ENCODE measurements around the gene CWC15. TPM values are rescaled to one million over a fixed set of nuclear protein-coding genes. Genes with fewer than 3 reads are reported as not detected.
A peak's percentile ranks its signal among the peaks of the same experiment; 100 is the strongest.

The CWC15 gene
- total RNA-seq, 1 experiment from 2014 or later = 58.9 TPM

- CTCF ChIA-PET = no interaction called here
- in situ Hi-C loops (cut with HindIII; ENCODE audit: low pct_unique_long_range_greater_than_20kb, low sequenced_read_pairs) (no loop called here), intact Hi-C loops (cut with micrococcal nuclease; ENCODE audit: unreplicated experiment) (no loop called here)
- no peak for DNase-seq (ENCODE audit: low read depth, low spot score)
- no peak for TF ChIP-seq REST (IDR thresholded peaks at IDR 0.05; ENCODE audit: insufficient read depth in 1 of 2, low read depth in 2 of 2, low read length in 1 of 2)
- no peak for TF ChIP-seq POLR2AphosphoS5 (IDR thresholded peaks at IDR 0.05; ENCODE audit: low read depth, low read length)
- no peak for TF ChIP-seq SIN3A (IDR thresholded peaks at IDR 0.05; ENCODE audit: borderline replicate concordance, insufficient read depth, low read depth, low read length)
- H3K36me3 ChIP-seq (ENCODE audit: control insufficient read depth, insufficient read depth, low read length) = no peaks in the 10 kb centered on the region
- no peak overlapping the region for H3K27ac ChIP-seq (ENCODE audit: low read length)
- no peak for ATAC-seq
- H3K9me3 ChIP-seq (ENCODE audit: control insufficient read depth, insufficient read depth, low read depth, low read length) = no peaks in the 10 kb centered on the region
- BruUV-seq (replicated peaks) = no TSS peak
- no peak overlapping the region for H3K4me3 ChIP-seq (ENCODE audit: low read depth in 2 of 2, low read length in 2 of 2)
- peaks cover 8% of the 10 kb centered on the region; the same call in 1 of the 2 replicates for H3K27me3 ChIP-seq (ENCODE audit: control insufficient read depth, insufficient read depth, low read length)
- no peaks in the 10 kb centered on the region for H3K4me1 ChIP-seq (ENCODE audit: control insufficient read depth, insufficient read depth, low read length)
- POLR2A ChIA-PET = no interaction called here
Observed at GRCh38 chr11:94934846-94935245, 38.5 kb downstream of the CWC15 start.

GRCh38 chr11:94934362-94934761 is 39.0 kb downstream of the CWC15 start:
- no peaks in the 10 kb centered on the region for H3K36me3 ChIP-seq (ENCODE audit: control insufficient read depth, insufficient read depth, low read length)
- ChIA-PET CTCF (no interaction called here), POLR2A (no interaction called here)
- no peaks in the 10 kb centered on the region for H3K4me1 ChIP-seq (ENCODE audit: control insufficient read depth, insufficient read depth, low read length)
- in situ Hi-C loops (cut with HindIII; ENCODE audit: low pct_unique_long_range_greater_than_20kb, low sequenced_read_pairs) (no loop called here), intact Hi-C loops (cut with micrococcal nuclease; ENCODE audit: unreplicated experiment) (no loop called here)
- no peak overlapping the region for H3K27ac ChIP-seq (ENCODE audit: low read length)
- 0 out of 2 replicates have a peak, but pooled peaks have one; percentile 30 for ATAC-seq
- no peaks in the 10 kb centered on the region for H3K9me3 ChIP-seq (ENCODE audit: control insufficient read depth, insufficient read depth, low read depth, low read length)
- peaks cover 3% of the 10 kb centered on the region; the same call in 1 of the 2 replicates for H3K27me3 ChIP-seq (ENCODE audit: control insufficient read depth, insufficient read depth, low read length)
- BruUV-seq (replicated peaks) = no TSS peak
- TF ChIP-seq CTCF (IDR thresholded peaks at IDR 0.05) (no peak), TCF7L2 (IDR thresholded peaks at IDR 0.05; ENCODE audit: low read depth, low read length) (no peak), SIN3A (IDR thresholded peaks at IDR 0.05; ENCODE audit: borderline replicate concordance, insufficient read depth, low read depth, low read length) (no peak), REST (IDR thresholded peaks at IDR 0.05; ENCODE audit: insufficient read depth in 1 of 2, low read depth in 2 of 2, low read length in 1 of 2) (no peak), POLR2AphosphoS5 (IDR thresholded peaks at IDR 0.05; ENCODE audit: low read depth, low read length) (no peak)
- no peak overlapping the region for H3K4me3 ChIP-seq (ENCODE audit: low read depth in 2 of 2, low read length in 2 of 2)
- no peak for DNase-seq (ENCODE audit: low read depth, low spot score)

All from Panc1 (cell line).